Left ventricle myocardium inferior (tissue), 1 donor: ENCODE results near the gene SEC22C. TPM values are rescaled to one million over a fixed set of nuclear protein-coding genes. Genes with fewer than 3 reads are reported as not detected.
A peak's percentile ranks its signal among the peaks of the same experiment; 100 is the strongest.
"Not testable (repeated sequence)": the region's sequence is repeated elsewhere in the genome, so short reads cannot be mapped to it uniquely, and the experiment has no call there.

ENCODE experiments used
- DNase-seq: peaks from one replicate; pipeline ENCODE4 v3.0.0-alpha.2; 2020
- H3K27ac ChIP-seq: fragments of 200-600 bp; replicated peaks from 2 replicates; pipeline ENCODE4 v1.8.0; 2021
- H3K27me3 ChIP-seq: fragments of 200-600 bp; 2 replicates; pipeline ENCODE4 v1.8.0; 2021; ENCODE audit warnings: low read depth
- H3K36me3 ChIP-seq: fragments of 200-600 bp; 2 replicates; pipeline ENCODE4 v1.8.0; 2021
- H3K4me1 ChIP-seq: fragments of 200-600 bp; 2 replicates; pipeline ENCODE4 v1.8.0; 2021
- H3K4me3 ChIP-seq: fragments of 200-600 bp; 2 replicates; pipeline ENCODE4 v1.8.0; 2021; ENCODE audit warnings: mild to moderate bottlenecking, moderate library complexity
- H3K9me3 ChIP-seq: fragments of 200-600 bp; replicated peaks from 2 replicates; pipeline ENCODE4 v1.8.0; 2021
- intact Hi-C: fragments of 100-400 bp; cut with micrococcal nuclease; formaldehyde crosslinking; loops from one replicate; pipeline ENCODE4 v1.11.0; 2022
- total RNA-seq: library from RNA; stranded (reverse); fragmentation: NEBNext Ultra II Directional; extraction: Animal tissue kit (Norgen Biotek cat#: 25700); gene quantifications from one replicate; pipeline ENCODE4 v1.2.1, GENCODE V29; 2021
- TF ChIP-seq, protein P1 (sequence below): fragments of 200-600 bp; IDR thresholded peaks from 2 replicates; pipeline ENCODE4 v1.8.0; 2021; ENCODE audit warnings: antibody characterized with exemption, mild to moderate bottlenecking, borderline replicate concordance
- donor health status: DM: no; HTN: yes; CAD: no; lungs with severe emphysema.

SEC22C gene
- total RNA-seq, 1 donor from 2014 or later: 23.0 TPM

DNA sequence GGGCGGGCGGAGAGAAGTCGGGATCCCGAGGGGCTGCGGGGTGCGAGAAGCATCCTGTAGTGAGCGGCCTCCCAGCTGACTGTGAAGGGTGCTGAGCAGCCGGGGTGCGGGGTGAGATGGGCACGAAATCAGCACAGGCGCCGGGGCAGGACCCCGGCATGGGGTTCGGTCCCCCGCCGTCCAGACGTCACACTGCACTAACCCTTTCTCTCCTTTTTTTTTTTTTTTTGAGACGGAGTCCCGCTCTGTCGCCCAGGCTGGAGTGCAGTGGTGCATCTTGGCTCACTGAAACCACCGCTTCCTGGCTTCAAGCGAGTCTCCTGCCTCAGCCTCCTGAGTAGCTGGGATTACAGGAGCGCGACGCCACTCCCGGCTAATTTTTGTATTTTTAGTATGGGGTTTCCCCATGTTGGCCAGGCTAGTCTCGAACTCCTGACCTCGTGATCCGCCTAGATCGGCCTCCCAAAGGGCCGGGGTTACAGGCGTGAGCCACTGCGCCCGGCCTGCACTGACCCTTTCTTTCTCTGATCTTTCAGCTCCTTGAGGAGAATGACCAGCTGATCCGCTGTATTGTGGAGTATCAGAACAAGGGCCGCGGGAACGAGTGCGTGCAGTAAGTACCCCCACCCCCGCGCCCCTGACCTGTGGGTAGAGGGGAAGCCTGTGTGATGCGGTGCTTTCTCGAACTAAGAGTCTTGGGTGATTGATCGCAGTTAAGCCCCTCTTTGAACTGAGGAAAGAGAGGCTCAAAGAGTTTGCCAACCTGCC lies 9.4 kb upstream of the SEC22C start:
- H3K27ac ChIP-seq: peak overlapping the region; percentile 85
- no peak for DNase-seq
- TF ChIP-seq, protein P1, sequence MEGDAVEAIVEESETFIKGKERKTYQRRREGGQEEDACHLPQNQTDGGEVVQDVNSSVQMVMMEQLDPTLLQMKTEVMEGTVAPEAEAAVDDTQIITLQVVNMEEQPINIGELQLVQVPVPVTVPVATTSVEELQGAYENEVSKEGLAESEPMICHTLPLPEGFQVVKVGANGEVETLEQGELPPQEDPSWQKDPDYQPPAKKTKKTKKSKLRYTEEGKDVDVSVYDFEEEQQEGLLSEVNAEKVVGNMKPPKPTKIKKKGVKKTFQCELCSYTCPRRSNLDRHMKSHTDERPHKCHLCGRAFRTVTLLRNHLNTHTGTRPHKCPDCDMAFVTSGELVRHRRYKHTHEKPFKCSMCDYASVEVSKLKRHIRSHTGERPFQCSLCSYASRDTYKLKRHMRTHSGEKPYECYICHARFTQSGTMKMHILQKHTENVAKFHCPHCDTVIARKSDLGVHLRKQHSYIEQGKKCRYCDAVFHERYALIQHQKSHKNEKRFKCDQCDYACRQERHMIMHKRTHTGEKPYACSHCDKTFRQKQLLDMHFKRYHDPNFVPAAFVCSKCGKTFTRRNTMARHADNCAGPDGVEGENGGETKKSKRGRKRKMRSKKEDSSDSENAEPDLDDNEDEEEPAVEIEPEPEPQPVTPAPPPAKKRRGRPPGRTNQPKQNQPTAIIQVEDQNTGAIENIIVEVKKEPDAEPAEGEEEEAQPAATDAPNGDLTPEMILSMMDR: no peak
- intact Hi-C loops: loop anchor here (10.0 kb wide), 1 partner anchor 54 kb away; no protein-coding TSS in a partner anchor
- no peaks in the 10 kb centered on the region for H3K9me3 ChIP-seq
- peak overlapping the region; percentile 77 for H3K4me3 ChIP-seq
- H3K27me3 ChIP-seq: no peaks in the 10 kb centered on the region
- peaks cover 24% of the 10 kb centered on the region for H3K4me1 ChIP-seq
- peaks cover 23% of the 10 kb centered on the region for H3K36me3 ChIP-seq

DNA sequence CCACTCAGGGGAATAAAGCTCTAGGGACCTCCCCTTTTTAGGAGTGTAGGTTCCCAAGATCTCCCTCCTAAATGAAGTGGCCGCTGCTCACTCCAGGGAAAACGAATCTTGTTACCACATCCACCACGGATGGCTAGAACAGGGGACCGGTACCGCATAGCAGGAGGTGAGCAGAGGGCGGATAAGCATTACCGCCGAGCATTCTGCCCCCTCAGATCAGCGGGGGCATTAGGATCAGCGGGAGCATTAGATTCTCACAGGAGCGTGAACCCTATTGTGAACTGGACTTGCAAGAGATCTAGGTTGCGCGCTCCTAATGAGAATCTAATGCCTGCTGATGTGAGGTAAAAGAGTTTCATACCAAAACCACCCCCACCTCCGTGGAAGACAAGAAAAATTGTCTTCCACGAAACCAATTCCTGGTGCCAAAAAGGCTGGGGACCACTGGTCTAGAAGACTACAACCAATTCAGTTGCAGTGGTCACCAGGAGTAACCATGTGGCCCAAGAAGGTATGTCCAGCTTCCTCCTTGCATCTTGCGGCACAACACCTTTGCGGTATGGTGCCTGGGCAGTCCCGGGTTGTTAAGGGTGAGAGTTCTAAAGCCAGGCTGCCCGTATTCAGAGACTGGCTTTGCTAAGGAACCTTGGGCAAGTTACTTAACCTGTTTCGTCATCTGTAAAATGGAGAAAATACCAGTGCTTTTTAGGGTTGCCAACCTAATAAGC lies 7.8 kb upstream of the SEC22C start:
- TF ChIP-seq, protein P1: no peak
- DNase-seq: no peak
- no peaks in the 10 kb centered on the region for H3K9me3 ChIP-seq
- intact Hi-C loops: loop anchor here (10.0 kb wide), 2 partner anchors 55 to 165 kb away; no protein-coding TSS in a partner anchor
- peaks cover 24% of the 10 kb centered on the region for H3K4me1 ChIP-seq
- peaks cover 11% of the 10 kb centered on the region for H3K36me3 ChIP-seq
- H3K27ac ChIP-seq: peak overlapping the region; percentile 85
- peak overlapping the region; percentile 77 for H3K4me3 ChIP-seq
- no peaks in the 10 kb centered on the region for H3K27me3 ChIP-seq

DNA sequence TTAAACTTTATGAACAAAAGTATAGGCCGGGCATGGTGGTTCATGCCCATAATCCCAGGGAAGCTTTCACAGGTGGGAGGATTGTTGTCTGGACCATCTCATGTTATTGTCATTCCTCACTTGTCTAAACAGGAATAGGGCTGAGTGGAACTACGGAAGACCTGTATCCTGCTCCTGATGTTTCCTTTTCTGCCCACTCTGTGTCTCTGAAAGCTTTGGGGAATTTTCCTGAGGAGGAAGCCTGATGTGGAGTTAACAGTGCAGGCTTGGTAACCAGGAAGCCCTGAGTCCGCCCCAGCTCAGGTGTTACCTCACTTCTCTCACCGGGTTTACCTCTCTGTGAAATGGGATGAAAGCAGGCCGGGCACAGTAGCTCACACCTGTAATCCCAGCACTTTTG lies 6.9 kb upstream of the SEC22C start:
- TF ChIP-seq, protein P1: no peak
- Histone ChIP-seq H3K4me3 (no peak overlapping the region), H3K4me1 (peaks cover 24% of the 10 kb centered on the region), H3K27me3 (no peaks in the 10 kb centered on the region), H3K27ac (no peak overlapping the region), H3K36me3 (peaks cover 7% of the 10 kb centered on the region), H3K9me3 (no peaks in the 10 kb centered on the region)
- DNase-seq: no peak
- intact Hi-C loops: loop anchor here (10.0 kb wide), 1 partner anchor 166 kb away; no protein-coding TSS in a partner anchor

DNA sequence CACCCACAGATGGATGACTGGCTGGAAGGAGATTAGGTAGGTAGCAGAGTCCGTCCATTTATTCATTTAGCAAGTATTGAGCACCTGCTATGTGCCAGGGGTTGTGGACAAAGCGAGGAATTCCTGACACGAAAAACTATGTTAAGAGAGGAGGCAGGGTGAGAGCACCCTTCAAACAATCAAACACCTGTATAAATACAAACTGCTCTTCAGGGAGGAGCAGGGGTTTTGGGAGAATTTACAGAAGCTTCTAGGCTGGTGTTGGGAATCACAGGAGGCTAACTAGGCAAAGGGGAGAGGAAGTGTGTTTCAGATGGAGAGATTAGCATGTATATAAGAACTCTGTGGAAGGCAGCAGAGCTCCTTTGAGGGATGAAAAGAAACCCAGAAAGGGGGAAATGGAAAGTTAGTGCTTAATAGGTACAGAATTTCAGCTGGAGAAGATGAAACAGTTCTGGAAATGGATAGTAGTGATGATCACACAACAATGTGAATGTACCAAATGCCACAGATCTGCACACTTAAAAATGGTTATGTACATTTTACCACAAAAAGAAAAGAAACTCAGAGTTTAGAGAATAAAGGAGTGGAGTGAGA lies 805 bp upstream of the SEC22C start:
- TF ChIP-seq, protein P1: no peak
- no peak for DNase-seq
- no peaks in the 10 kb centered on the region for H3K27me3 ChIP-seq
- H3K4me1 ChIP-seq: peaks cover 32% of the 10 kb centered on the region
- H3K36me3 ChIP-seq: no peaks in the 10 kb centered on the region
- peak overlapping the region; percentile 89 for H3K4me3 ChIP-seq
- intact Hi-C loops: loop anchor here (10.0 kb wide), 1 partner anchor 172 kb away; no protein-coding TSS in a partner anchor
- no peaks in the 10 kb centered on the region for H3K9me3 ChIP-seq
- H3K27ac ChIP-seq: peak overlapping the region; percentile 91

DNA sequence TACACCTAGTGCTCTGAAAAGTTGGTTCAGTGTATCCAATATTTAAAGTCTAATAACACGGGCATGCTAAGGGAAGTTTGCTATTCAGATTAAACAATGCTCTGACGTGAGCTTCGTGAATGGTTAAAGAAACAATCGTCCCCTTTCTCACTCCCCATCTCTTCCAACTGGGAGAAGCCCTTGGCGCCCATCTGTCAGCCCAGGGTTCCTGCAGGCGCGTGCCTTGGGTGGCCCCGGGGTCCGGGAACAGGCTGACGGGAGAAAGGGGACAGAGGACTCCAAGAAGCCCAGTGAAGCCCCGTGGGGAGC lies 413 bp downstream of the SEC22C start:
- intact Hi-C loops: loop anchor here (10.0 kb wide), 1 partner anchor 173 kb away; no protein-coding TSS in a partner anchor
- Histone ChIP-seq H3K4me1 (peaks cover 32% of the 10 kb centered on the region), H3K9me3 (no peaks in the 10 kb centered on the region), H3K27ac (peak overlapping the region; percentile 91), H3K4me3 (peak overlapping the region; percentile 89), H3K36me3 (no peaks in the 10 kb centered on the region), H3K27me3 (no peaks in the 10 kb centered on the region)
- DNase-seq: no peak
- TF ChIP-seq, protein P1: no peak

DNA sequence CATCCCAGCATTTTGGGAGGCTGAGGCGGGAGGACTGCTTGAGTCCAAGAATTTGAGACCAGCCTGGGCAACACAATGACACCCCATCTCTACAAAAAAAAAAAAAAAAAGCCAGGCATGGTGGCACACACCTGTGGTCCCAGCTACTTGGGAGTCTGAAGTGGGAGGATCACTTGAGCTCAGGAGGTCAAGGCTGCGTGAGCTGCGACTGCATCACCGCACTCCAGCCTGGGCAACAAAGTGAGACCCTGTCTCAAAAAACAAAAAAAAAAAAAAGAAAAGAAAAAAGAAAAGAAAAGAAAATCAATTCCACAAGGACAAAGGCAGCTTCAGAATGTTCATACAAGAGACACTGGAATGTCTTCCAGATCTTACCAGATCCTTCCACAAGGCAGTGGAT lies 2.4 kb downstream of the SEC22C start:
- DNase-seq, H3K27me3 ChIP-seq, H3K27ac ChIP-seq, H3K4me3 ChIP-seq, H3K36me3 ChIP-seq, intact Hi-C loops: not testable (repeated sequence)
- Histone ChIP-seq H3K9me3 (peaks cover 12% of the 10 kb centered on the region), H3K4me1 (peaks cover 32% of the 10 kb centered on the region)
